ENCODE results near the gene MTFR1L. TPM values are rescaled to one million over a fixed set of nuclear protein-coding genes. Genes with fewer than 3 reads are reported as not detected.

The MTFR1L gene
- total RNA-seq, 1 donor from 2014 or later, result 48.1 TPM

- H3K36me3 Mint-ChIP-seq (ENCODE audit: low read depth, unreplicated experiment), result peaks cover 11% of the 10 kb centered on the region
- DNase-seq (ENCODE audit: low spot score), result no peak
- no peak for TF ChIP-seq CTCF (IDR thresholded peaks at IDR 0.05; ENCODE audit: unreplicated experiment)
- peaks cover 37% of the 10 kb centered on the region for H3K4me1 Mint-ChIP-seq (ENCODE audit: unreplicated experiment)
- H3K9me3 Mint-ChIP-seq (ENCODE audit: unreplicated experiment), result no peaks in the 10 kb centered on the region
- no peak overlapping the region for H3K4me3 Mint-ChIP-seq (ENCODE audit: unreplicated experiment)
- peak overlapping the region; percentile 58 for H3K27ac Mint-ChIP-seq (ENCODE audit: unreplicated experiment)
- H3K27me3 Mint-ChIP-seq (ENCODE audit: unreplicated experiment), result peaks cover 7% of the 10 kb centered on the region
These were observed 23.6 kb upstream of the MTFR1L start for GRCh38 chr1:25795946-25796810.

- H3K4me1 Mint-ChIP-seq (ENCODE audit: unreplicated experiment), result peaks cover 38% of the 10 kb centered on the region
- H3K9me3 Mint-ChIP-seq (ENCODE audit: unreplicated experiment), result no peaks in the 10 kb centered on the region
- H3K36me3 Mint-ChIP-seq (ENCODE audit: low read depth, unreplicated experiment), result peaks cover 11% of the 10 kb centered on the region
- peak; percentile 93 for DNase-seq (ENCODE audit: low spot score)
- H3K27me3 Mint-ChIP-seq (ENCODE audit: unreplicated experiment), result peaks cover 7% of the 10 kb centered on the region
- peak; percentile 76 for TF ChIP-seq CTCF (IDR thresholded peaks at IDR 0.05; ENCODE audit: unreplicated experiment)
- peak overlapping the region; percentile 58 for H3K27ac Mint-ChIP-seq (ENCODE audit: unreplicated experiment)
- H3K4me3 Mint-ChIP-seq (ENCODE audit: unreplicated experiment), result peak overlapping the region; percentile 49
These were observed 22.8 kb upstream of the MTFR1L start for GRCh38 chr1:25796811-25797458.

- Mint-ChIP-seq H3K9me3 (ENCODE audit: unreplicated experiment) (no peaks in the 10 kb centered on the region), H3K27ac (ENCODE audit: unreplicated experiment) (peak overlapping the region; percentile 36), H3K4me3 (ENCODE audit: unreplicated experiment) (peak overlapping the region; percentile 65), H3K4me1 (ENCODE audit: unreplicated experiment) (peaks cover 46% of the 10 kb centered on the region), H3K36me3 (ENCODE audit: low read depth, unreplicated experiment) (peaks cover 11% of the 10 kb centered on the region), H3K27me3 (ENCODE audit: unreplicated experiment) (peaks cover 7% of the 10 kb centered on the region)
- peak; percentile 43 for TF ChIP-seq CTCF (IDR thresholded peaks at IDR 0.05; ENCODE audit: unreplicated experiment)
- peak; percentile 68 for DNase-seq (ENCODE audit: low spot score)
These were observed 21.8 kb upstream of the MTFR1L start for GRCh38 chr1:25797939-25798338.

GRCh38 chr1:25798666-25799351, 20.9 kb upstream of the MTFR1L start:
- Mint-ChIP-seq H3K36me3 (ENCODE audit: low read depth, unreplicated experiment) (peaks cover 11% of the 10 kb centered on the region), H3K4me3 (ENCODE audit: unreplicated experiment) (peak overlapping the region; percentile 86), H3K9me3 (ENCODE audit: unreplicated experiment) (no peaks in the 10 kb centered on the region), H3K27me3 (ENCODE audit: unreplicated experiment) (peaks cover 7% of the 10 kb centered on the region), H3K4me1 (ENCODE audit: unreplicated experiment) (peaks cover 48% of the 10 kb centered on the region), H3K27ac (ENCODE audit: unreplicated experiment) (no peak overlapping the region)
- no peak for TF ChIP-seq CTCF (IDR thresholded peaks at IDR 0.05; ENCODE audit: unreplicated experiment)
- DNase-seq (ENCODE audit: low spot score), result no peak

Data from endothelial cell (in vitro differentiated cells).